Measurements from ENCODE around the gene ZXDB.
"Not testable (repeated sequence)": the region's sequence is repeated elsewhere in the genome, so short reads cannot be mapped to it uniquely, and the experiment has no call there.

The ZXDB gene

GRCh38 chrX:57607295-57608187, 15.7 kb downstream of the ZXDB start:
- Mint-ChIP-seq H3K4me1 (no peaks in the 10 kb centered on the region), H3K27ac (no peak overlapping the region), H3K36me3 (ENCODE audit: low read depth) (no peaks in the 10 kb centered on the region), H3K27me3 (ENCODE audit: low read depth, poor library complexity) (no peaks in the 10 kb centered on the region), H3K9me3 (peaks cover 42% of the 10 kb centered on the region), H3K4me3 (no peak overlapping the region)
- no peak for DNase-seq
- TF ChIP-seq CTCF (IDR thresholded peaks at IDR 0.05), result no peak

GRCh38 chrX:57613351-57613750, 21.5 kb downstream of the ZXDB start:
- not testable (repeated sequence) for H3K27me3 Mint-ChIP-seq (ENCODE audit: low read depth, poor library complexity); DNase-seq; H3K4me3 Mint-ChIP-seq; H3K27ac Mint-ChIP-seq; H3K36me3 Mint-ChIP-seq (ENCODE audit: low read depth); H3K4me1 Mint-ChIP-seq
- peaks cover 73% of the 10 kb centered on the region for H3K9me3 Mint-ChIP-seq

GRCh38 chrX:57629438-57629837, 37.6 kb downstream of the ZXDB start:
- peaks cover 80% of the 10 kb centered on the region for H3K9me3 Mint-ChIP-seq
- H3K4me1 Mint-ChIP-seq; H3K27ac Mint-ChIP-seq; H3K4me3 Mint-ChIP-seq; H3K27me3 Mint-ChIP-seq (ENCODE audit: low read depth, poor library complexity); H3K36me3 Mint-ChIP-seq (ENCODE audit: low read depth); DNase-seq: not testable (repeated sequence)

GRCh38 chrX:57640674-57641016, 48.8 kb downstream of the ZXDB start:
- TF ChIP-seq CTCF (IDR thresholded peaks at IDR 0.05), result no peak
- Mint-ChIP-seq H3K27ac (no peak overlapping the region), H3K4me3 (no peak overlapping the region), H3K4me1 (no peaks in the 10 kb centered on the region), H3K9me3 (peaks cover 74% of the 10 kb centered on the region), H3K36me3 (ENCODE audit: low read depth) (no peaks in the 10 kb centered on the region), H3K27me3 (ENCODE audit: low read depth, poor library complexity) (no peaks in the 10 kb centered on the region)
- DNase-seq, result no peak

- no peak for TF ChIP-seq CTCF (IDR thresholded peaks at IDR 0.05)
- H3K9me3 Mint-ChIP-seq, result peaks cover 70% of the 10 kb centered on the region
- no peak overlapping the region for H3K27ac Mint-ChIP-seq
- H3K4me1 Mint-ChIP-seq, result no peaks in the 10 kb centered on the region
- no peak overlapping the region for H3K4me3 Mint-ChIP-seq
- no peak for DNase-seq
- H3K27me3 Mint-ChIP-seq (ENCODE audit: low read depth, poor library complexity), result no peaks in the 10 kb centered on the region
- no peaks in the 10 kb centered on the region for H3K36me3 Mint-ChIP-seq (ENCODE audit: low read depth)
Measured at GRCh38 chrX:57641338-57641737, 49.5 kb downstream of the ZXDB start.

DNA sequence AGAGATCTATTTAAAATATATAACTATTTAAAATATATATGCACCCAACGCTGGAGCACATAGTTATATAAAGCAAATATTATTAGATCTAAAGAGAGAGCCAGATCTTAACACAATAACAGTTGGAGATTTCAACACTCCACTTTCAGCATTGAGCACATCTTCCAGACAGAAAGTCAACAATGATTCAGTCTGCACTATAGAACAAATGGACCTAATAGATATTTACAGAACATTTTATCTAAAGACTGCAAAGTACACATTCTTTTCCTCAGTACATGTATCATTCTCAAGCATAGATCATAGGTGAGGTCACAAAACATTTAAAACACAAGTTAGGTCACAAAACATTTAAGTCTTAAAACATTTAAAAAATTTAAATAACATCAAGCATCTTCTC, 51.9 kb downstream of the ZXDB start:
- no peaks in the 10 kb centered on the region for H3K4me1 Mint-ChIP-seq
- no peak for DNase-seq
- H3K27me3 Mint-ChIP-seq (ENCODE audit: low read depth, poor library complexity), result no peaks in the 10 kb centered on the region
- peaks cover 49% of the 10 kb centered on the region for H3K9me3 Mint-ChIP-seq
- no peak for TF ChIP-seq CTCF (IDR thresholded peaks at IDR 0.05)
- H3K36me3 Mint-ChIP-seq (ENCODE audit: low read depth), result no peaks in the 10 kb centered on the region
- H3K4me3 Mint-ChIP-seq, result no peak overlapping the region
- no peak overlapping the region for H3K27ac Mint-ChIP-seq

DNA sequence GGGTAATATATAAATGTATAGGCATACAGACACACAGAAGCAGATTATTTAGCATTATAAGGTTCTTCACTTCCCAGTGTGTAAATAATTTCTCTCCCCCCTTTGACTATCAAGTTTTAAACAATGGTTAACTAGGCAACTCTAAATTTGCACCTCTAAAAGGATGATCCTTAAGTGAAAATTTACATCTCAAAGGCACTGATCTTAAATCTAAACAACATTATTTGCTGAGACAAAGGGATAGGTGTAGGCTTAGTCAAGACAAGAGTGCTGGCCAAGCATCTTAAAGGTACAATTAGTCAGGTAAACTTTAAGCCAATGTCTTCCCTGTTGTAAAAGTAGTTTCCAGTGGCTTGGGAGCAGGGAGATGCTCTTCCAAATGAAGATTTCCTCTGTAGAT, 55.2 kb downstream of the ZXDB start:
- H3K27ac Mint-ChIP-seq, result no peak overlapping the region
- H3K4me3 Mint-ChIP-seq, result no peak overlapping the region
- H3K9me3 Mint-ChIP-seq, result peaks cover 39% of the 10 kb centered on the region
- H3K36me3 Mint-ChIP-seq (ENCODE audit: low read depth), result no peaks in the 10 kb centered on the region
- TF ChIP-seq CTCF (IDR thresholded peaks at IDR 0.05), result no peak
- no peaks in the 10 kb centered on the region for H3K27me3 Mint-ChIP-seq (ENCODE audit: low read depth, poor library complexity)
- no peak for DNase-seq
- H3K4me1 Mint-ChIP-seq, result no peaks in the 10 kb centered on the region
